Glutamatergic neuron (in vitro differentiated cells): Measurements from ENCODE around the gene CSNK1A1. TPM values are rescaled to one million over a fixed set of nuclear protein-coding genes. Genes with fewer than 3 reads are reported as not detected.
"Not testable (repeated sequence)": the region's sequence is repeated elsewhere in the genome, so short reads cannot be mapped to it uniquely, and the experiment has no call there.

ENCODE experiments used
- DNase-seq: peaks from one replicate; pipeline ENCODE4 v3.0.0; 2022
- H3K27ac Mint-ChIP-seq: one replicate; pipeline ENCODE4 v1.8.0; 2020; ENCODE audit warnings: mild to moderate bottlenecking, mixed read lengths, inconsistent platforms; ENCODE audit not compliant: unreplicated experiment
- H3K27me3 Mint-ChIP-seq: one replicate; pipeline ENCODE4 v1.8.0; 2020; ENCODE audit warnings: mild to moderate bottlenecking, moderate library complexity, mixed read lengths, inconsistent platforms; ENCODE audit not compliant: unreplicated experiment
- H3K36me3 Mint-ChIP-seq: one replicate; pipeline ENCODE4 v1.8.0; 2020; ENCODE audit warnings: mild to moderate bottlenecking, mixed read lengths, inconsistent platforms; ENCODE audit not compliant: unreplicated experiment
- H3K4me1 Mint-ChIP-seq: one replicate; pipeline ENCODE4 v1.8.0; 2020; ENCODE audit warnings: mild to moderate bottlenecking, low read depth, mixed read lengths, inconsistent platforms; ENCODE audit not compliant: unreplicated experiment
- H3K4me3 Mint-ChIP-seq: one replicate; pipeline ENCODE4 v1.8.0; 2020; ENCODE audit warnings: mild to moderate bottlenecking, mixed read lengths, inconsistent platforms; ENCODE audit not compliant: unreplicated experiment
- H3K9me3 Mint-ChIP-seq: one replicate; pipeline ENCODE4 v1.8.0; 2020; ENCODE audit warnings: mild to moderate bottlenecking, moderate library complexity, mixed read lengths, inconsistent platforms; ENCODE audit not compliant: unreplicated experiment
- long read RNA-seq: library from polyadenylated mRNA; unstranded; transcript quantifications from one replicate; pipeline ENCODE4 v2.0.0, GENCODE V29; 2020; ENCODE audit not compliant: unreplicated experiment
- total RNA-seq: library from RNA; stranded (reverse); fragmentation: NEBNext Ultra II Directional; extraction: Animal tissue kit (Norgen Biotek cat#: 25700); gene quantifications from one replicate; pipeline ENCODE4 v1.2.1, GENCODE V29; 2021; ENCODE audit not compliant: unreplicated experiment
- TF ChIP-seq, protein P1 (sequence below): fragments of 200-600 bp; sonication (generic); IDR thresholded peaks from one replicate; pipeline ENCODE4 v1.5.0; 2021; ENCODE audit not compliant: partially characterized antibody, unreplicated experiment

The CSNK1A1 gene
- total RNA-seq = 289 TPM
- long read RNA-seq, full-length matches to known transcripts = 72 of 133 reads
- long read RNA-seq, partial matches to known transcripts = 33 of 133 reads
- long read RNA-seq, other reads (novel, unspliced or antisense) = 28 of 133 reads

DNA sequence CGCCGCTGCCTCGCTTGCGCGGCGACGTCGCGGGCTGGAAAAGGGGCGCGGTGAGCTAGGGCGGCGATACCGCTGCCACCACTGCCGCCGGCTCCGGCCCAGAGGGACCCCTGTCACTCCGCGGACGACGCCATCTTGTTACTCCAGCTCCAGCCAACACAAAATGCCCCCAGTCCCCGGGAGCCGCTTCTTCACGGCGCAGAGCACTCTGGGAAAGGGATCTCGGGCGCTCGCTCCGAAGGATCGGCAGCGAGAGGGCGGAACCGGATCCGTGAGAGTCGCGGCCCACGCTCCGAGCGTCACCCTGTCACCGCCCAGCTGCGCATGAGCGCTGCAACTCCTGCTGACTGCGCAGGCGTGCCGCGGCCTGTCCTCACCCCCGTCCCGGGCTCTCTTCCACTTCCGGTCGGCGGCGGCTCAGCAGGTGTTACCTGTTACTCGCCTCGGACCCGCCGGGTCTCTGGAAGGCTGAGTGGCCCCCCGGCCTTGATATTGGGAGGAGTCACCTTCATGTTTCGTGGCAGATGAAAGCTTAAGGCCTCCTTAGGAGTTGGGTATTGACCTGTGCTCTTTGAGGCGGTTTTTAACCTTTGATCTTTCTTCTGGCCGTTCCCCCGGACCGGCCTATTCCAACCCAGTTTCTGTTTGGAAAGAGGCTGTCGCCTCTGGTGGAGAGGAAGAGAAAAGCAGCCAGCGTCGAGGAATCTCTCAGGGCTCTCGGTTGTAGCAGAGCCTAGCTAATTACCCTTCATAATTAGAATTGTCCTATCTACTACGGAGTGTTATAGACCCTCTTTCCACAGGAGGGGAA, at the start of gene CSNK1A1:
TSS of gene CSNK1A1 (minus strand) at position 213 of the 811 bp plus-strand sequence. CDS start 475 bp downstream, outside the sequence.
- peaks cover 10% of the 10 kb centered on the region for H3K4me1 Mint-ChIP-seq
- H3K9me3 Mint-ChIP-seq = peaks cover 14% of the 10 kb centered on the region
- TF ChIP-seq, protein P1, sequence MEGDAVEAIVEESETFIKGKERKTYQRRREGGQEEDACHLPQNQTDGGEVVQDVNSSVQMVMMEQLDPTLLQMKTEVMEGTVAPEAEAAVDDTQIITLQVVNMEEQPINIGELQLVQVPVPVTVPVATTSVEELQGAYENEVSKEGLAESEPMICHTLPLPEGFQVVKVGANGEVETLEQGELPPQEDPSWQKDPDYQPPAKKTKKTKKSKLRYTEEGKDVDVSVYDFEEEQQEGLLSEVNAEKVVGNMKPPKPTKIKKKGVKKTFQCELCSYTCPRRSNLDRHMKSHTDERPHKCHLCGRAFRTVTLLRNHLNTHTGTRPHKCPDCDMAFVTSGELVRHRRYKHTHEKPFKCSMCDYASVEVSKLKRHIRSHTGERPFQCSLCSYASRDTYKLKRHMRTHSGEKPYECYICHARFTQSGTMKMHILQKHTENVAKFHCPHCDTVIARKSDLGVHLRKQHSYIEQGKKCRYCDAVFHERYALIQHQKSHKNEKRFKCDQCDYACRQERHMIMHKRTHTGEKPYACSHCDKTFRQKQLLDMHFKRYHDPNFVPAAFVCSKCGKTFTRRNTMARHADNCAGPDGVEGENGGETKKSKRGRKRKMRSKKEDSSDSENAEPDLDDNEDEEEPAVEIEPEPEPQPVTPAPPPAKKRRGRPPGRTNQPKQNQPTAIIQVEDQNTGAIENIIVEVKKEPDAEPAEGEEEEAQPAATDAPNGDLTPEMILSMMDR = peak; percentile 83
- H3K27ac Mint-ChIP-seq = peak within 1 kb of the TSS; percentile 99
- peak; percentile 99 for DNase-seq
- peak within 1 kb of the TSS; percentile 97 for H3K4me3 Mint-ChIP-seq
- H3K36me3 Mint-ChIP-seq = no peaks in the 10 kb centered on the region
- peaks cover 13% of the 10 kb centered on the region for H3K27me3 Mint-ChIP-seq

DNA sequence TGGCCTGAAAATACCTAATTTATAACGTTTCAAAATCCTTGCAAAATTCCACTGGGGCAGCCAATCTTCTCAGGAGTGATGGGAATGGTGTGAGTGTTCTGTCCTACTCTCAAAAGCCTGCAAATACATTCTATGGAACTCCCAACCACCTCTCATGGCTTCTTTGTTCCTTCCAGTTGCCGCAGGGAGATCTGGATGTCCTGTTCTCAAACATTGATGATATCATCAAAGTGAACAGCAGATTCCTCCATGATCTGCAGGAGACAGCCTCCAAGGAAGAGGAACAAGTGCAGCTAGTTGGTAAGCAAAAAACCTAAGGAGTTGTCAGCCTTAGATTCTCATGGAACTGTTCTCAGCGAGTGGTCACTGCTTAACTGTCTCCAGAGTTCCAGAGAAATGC, 49.7 kb upstream of the CSNK1A1 start:
- no peak overlapping the region for H3K27ac Mint-ChIP-seq
- TF ChIP-seq, protein P1 = no peak
- H3K4me3 Mint-ChIP-seq = no peak overlapping the region
- H3K9me3 Mint-ChIP-seq = peaks cover 3% of the 10 kb centered on the region
- peaks cover 5% of the 10 kb centered on the region for H3K27me3 Mint-ChIP-seq
- no peaks in the 10 kb centered on the region for H3K36me3 Mint-ChIP-seq
- DNase-seq = no peak
- H3K4me1 Mint-ChIP-seq = no peaks in the 10 kb centered on the region

DNA sequence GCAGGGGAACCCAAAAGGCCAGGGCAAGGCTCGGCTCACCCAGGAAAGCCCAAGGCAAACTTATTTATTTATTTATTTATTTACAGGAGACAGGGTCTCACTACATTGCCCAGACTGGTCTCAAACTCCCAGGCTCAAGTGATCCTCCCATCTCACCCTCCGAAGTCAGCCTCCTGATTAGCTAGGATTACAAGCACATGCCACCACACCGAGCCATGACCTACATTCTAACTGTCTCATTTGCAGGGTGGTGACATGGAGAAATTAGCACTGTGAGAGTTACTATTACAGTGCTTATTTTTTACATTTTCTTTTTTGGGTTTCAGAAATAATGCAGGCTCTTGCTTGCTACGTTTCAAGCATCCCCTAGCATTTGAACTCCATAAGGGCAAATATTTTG, 48.1 kb upstream of the CSNK1A1 start:
- TF ChIP-seq, protein P1 = no peak
- H3K27me3 Mint-ChIP-seq = peaks cover 5% of the 10 kb centered on the region
- H3K36me3 Mint-ChIP-seq = no peaks in the 10 kb centered on the region
- H3K27ac Mint-ChIP-seq = no peak overlapping the region
- DNase-seq = no peak
- H3K9me3 Mint-ChIP-seq = peaks cover 2% of the 10 kb centered on the region
- H3K4me3 Mint-ChIP-seq = no peak overlapping the region
- no peaks in the 10 kb centered on the region for H3K4me1 Mint-ChIP-seq

DNA sequence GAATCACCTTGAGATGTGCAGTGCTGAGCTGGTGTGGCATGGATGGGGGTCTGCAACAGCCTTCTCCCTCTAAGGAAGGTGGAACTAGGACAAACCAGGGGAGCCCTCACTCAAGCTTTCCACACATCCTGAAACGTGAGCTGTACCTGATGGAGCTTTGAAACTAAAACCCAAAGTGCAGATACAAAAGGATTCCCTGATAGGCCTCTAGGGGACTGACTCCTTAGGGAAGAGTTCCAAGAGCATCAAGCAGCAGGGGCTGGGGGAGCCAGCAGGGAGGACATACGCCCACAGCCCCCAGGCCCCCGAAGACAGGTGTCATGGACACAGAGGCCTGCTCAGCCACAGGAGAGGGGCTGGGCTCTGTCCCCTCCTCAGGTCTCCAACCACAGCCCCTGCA, 47.7 kb upstream of the CSNK1A1 start:
- DNase-seq = no peak
- Mint-ChIP-seq H3K4me1 (no peaks in the 10 kb centered on the region), H3K36me3 (no peaks in the 10 kb centered on the region), H3K27me3 (peaks cover 5% of the 10 kb centered on the region), H3K9me3 (peaks cover 2% of the 10 kb centered on the region), H3K27ac (no peak overlapping the region), H3K4me3 (no peak overlapping the region)
- TF ChIP-seq, protein P1 = no peak

DNA sequence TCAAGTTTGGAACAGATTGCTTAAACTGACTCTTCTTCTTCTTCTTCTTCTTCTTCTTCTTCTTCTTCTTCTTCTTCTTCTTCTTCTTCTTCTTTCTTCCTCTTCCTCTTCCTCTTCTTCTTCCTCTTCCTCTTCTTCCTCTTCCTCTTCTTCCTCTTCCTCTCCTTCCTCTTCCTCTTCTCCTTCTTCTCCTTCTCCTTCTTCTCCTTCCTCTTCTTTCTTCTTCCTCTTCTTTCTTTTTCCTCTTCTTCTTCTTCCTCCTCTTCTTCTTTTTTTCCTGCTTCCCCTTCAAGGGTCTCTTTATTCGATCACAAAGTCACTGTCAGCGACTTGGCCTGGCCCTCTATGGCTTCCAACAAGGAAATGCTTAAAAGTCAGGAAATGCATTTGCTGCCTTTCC, 47.0 kb upstream of the CSNK1A1 start:
- not testable (repeated sequence) for H3K9me3 Mint-ChIP-seq, H3K27ac Mint-ChIP-seq, H3K36me3 Mint-ChIP-seq

More for the DNA sequence above, 47.0 kb upstream of the CSNK1A1 start:
- H3K4me1 Mint-ChIP-seq, H3K4me3 Mint-ChIP-seq, H3K27me3 Mint-ChIP-seq, DNase-seq: not testable (repeated sequence)
